Measurements from ENCODE around the gene PWWP2B.
A peak's percentile ranks its signal among the peaks of the same experiment; 100 is the strongest.

PWWP2B gene

GRCh38 chr10:132394936-132395703 is 1.9 kb upstream of the PWWP2B start:
- no peak for DNase-seq

- DNase-seq, result no peak
These were observed 1.1 kb upstream of the PWWP2B start for GRCh38 chr10:132395704-132396493.

- DNase-seq, result peak in 1 of 2 donors; percentile 36
These were observed 435 bp upstream of the PWWP2B start for GRCh38 chr10:132396494-132397035.

GRCh38 chr10:132397671-132398565 is 918 bp downstream of the PWWP2B start:
- peak in 1 of 2 donors; percentile 39 for DNase-seq

GRCh38 chr10:132398566-132398991 is 1.6 kb downstream of the PWWP2B start:
- no peak for DNase-seq

- DNase-seq, result no peak
These were observed 2.4 kb downstream of the PWWP2B start for GRCh38 chr10:132399117-132400035.

GRCh38 chr10:132400041-132400546 is 3.1 kb downstream of the PWWP2B start:
- no peak for DNase-seq

GRCh38 chr10:132400547-132401151 is 3.6 kb downstream of the PWWP2B start:
- no peak for DNase-seq

- DNase-seq, result no peak
These were observed 4.6 kb downstream of the PWWP2B start for GRCh38 chr10:132401401-132402118.

- DNase-seq, result no peak
These were observed 5.8 kb downstream of the PWWP2B start for GRCh38 chr10:132402781-132403241.

- no peak for DNase-seq
These were observed 6.6 kb downstream of the PWWP2B start for GRCh38 chr10:132403511-132404168.

- no peak for DNase-seq
These were observed 7.3 kb downstream of the PWWP2B start for GRCh38 chr10:132404169-132404880.

- no peak for DNase-seq
These were observed 8.0 kb downstream of the PWWP2B start for GRCh38 chr10:132404911-132405462.

GRCh38 chr10:132405463-132405991 is 8.5 kb downstream of the PWWP2B start:
- no peak for DNase-seq

GRCh38 chr10:132406181-132406580 is 9.2 kb downstream of the PWWP2B start:
- DNase-seq, result no peak

GRCh38 chr10:132406750-132407149 is 9.8 kb downstream of the PWWP2B start:
- no peak for DNase-seq

GRCh38 chr10:132407243-132407746 is 10.3 kb downstream of the PWWP2B start:
- no peak for DNase-seq

GRCh38 chr10:132407846-132408278 is 10.9 kb downstream of the PWWP2B start:
- peak in 1 of 2 donors; percentile 58 for DNase-seq
